Measurements from ENCODE around the gene PYGO2. TPM values are rescaled to one million over a fixed set of nuclear protein-coding genes. Genes with fewer than 3 reads are reported as not detected.

Gene PYGO2
- total and polyA plus RNA-seq, 8 donors: 26.6 to 42.9 (median 37.3) TPM

DNA sequence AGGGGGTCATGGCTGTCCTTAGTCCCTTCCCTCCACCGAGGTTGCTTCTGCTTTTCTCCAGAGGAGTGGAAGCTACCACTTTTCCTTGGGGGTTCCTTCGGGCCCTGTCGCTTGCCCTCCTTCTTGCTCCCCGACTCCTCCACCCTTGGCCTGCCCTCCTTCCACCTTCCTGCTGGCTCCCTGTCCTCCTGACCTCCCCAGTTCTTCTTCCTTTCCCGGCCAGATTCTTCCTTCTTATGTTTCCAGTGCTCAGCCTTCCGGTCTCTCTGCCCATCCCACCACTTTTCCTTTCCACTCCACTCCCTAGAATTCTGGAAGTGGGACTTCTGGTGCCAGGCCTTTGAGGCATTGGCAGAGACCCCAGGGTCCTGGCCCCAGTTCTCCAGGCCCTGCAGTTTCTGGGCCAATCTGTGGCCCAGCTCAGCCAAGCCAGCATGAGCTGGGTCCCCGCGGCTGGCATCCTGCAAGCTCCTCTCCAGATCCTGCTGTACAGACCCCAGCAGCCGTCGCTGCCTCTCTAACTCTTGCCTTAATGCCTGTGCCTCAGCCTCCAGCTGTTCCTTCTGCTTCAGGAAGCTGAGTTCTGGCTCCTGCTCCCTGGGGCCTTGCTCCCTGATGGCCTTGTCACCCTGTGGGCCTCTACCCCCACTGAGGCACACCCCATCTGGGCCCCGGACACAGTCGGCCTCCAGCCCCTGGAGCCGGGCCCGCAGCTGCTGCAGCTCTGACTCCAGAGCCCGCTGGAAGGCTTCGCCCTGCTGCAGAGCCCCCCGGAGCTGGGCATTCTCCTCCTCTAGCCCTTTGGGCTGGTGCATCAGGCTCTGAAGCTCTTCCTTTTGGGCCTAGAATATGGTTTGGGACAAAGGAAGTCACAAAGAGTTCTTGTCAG is 15.4 kb downstream of the PYGO2 start:
- peaks cover 0 to 52% of the 10 kb centered on the region in 2 donors for H3K36me3 ChIP-seq
- intact Hi-C loops (cut with DNase I): no loop called here
- H3K4me3 ChIP-seq: no peak overlapping the region
- no peak for ATAC-seq
- DNase-seq: no peak
- H3K9me3 ChIP-seq: no peaks in the 10 kb centered on the region
- no peaks in the 10 kb centered on the region for H3K27me3 ChIP-seq
- peaks cover 12 to 32% of the 10 kb centered on the region in 2 donors for H3K4me1 ChIP-seq
- no peak overlapping the region for H3K27ac ChIP-seq
- TF ChIP-seq CTCF (IDR thresholded peaks at IDR 0.05): no peak

GRCh38 chr1:154945160-154945961 is 16.2 kb downstream of the PYGO2 start:
- peaks cover 12 to 32% of the 10 kb centered on the region in 2 donors for H3K4me1 ChIP-seq
- peaks cover 0 to 43% of the 10 kb centered on the region in 2 donors for H3K36me3 ChIP-seq
- no peaks in the 10 kb centered on the region for H3K9me3 ChIP-seq
- no peaks in the 10 kb centered on the region for H3K27me3 ChIP-seq
- H3K27ac ChIP-seq: no peak overlapping the region
- no peak overlapping the region for H3K4me3 ChIP-seq
- DNase-seq (no peak), ATAC-seq (no peak)
- intact Hi-C loops (cut with DNase I): no loop called here
- no peak for TF ChIP-seq CTCF (IDR thresholded peaks at IDR 0.05)

DNA sequence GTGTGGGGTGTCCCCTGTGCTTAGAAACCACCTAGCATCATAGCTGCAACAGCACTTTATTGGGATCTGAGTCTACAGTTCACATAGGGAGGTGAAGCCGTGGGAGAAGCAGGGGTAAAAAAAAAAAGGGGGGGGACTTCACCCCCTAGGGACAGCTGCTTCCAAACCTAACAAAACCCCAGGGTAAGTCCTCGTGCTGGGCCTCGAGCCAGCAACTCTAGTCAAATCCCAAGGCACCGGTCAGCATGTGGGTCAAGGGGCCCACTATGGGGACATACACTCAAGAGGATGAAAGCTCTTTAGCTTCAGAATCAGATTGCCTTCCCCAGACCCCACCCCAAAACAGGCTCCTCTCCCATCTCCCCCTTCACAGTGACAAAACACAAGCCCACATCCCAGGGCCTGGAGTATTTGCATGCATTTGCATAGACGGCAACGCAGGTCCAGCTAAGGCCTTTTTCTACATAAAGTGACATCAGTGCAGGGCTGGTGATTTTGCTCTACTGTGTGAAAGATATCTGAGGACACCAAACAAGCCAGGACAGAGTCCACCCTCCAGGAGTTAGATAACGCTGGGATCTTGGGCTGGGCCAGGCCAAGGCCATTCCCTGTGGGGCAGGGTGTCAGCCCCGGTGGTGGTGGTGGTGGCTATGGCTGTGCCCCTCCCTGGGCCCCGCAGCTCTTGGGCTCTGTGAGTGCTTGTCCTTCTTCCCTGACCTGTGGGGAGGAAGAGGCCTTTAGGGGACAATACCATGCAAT is 17.0 kb downstream of the PYGO2 start:
- peaks cover 0 to 37% of the 10 kb centered on the region in 2 donors for H3K36me3 ChIP-seq
- ATAC-seq (no peak), DNase-seq (no peak)
- no peaks in the 10 kb centered on the region for H3K9me3 ChIP-seq
- H3K27me3 ChIP-seq: no peaks in the 10 kb centered on the region
- peak overlapping the region in 1 of 2 donors; percentile 28 for H3K27ac ChIP-seq
- H3K4me3 ChIP-seq: no peak overlapping the region
- peaks cover 12 to 32% of the 10 kb centered on the region in 2 donors for H3K4me1 ChIP-seq
- intact Hi-C loops (cut with DNase I): no loop called here
- TF ChIP-seq CTCF (IDR thresholded peaks at IDR 0.05): no peak

- DNase-seq: peak in 1 of 4 donors; percentile 48
- peak; percentile 61 for ATAC-seq
Measured at GRCh38 chr1:154943649-154944400, 17.8 kb downstream of the PYGO2 start.

More at GRCh38 chr1:154943649-154944400, 17.8 kb downstream of the PYGO2 start:
- TF ChIP-seq CTCF (IDR thresholded peaks at IDR 0.05): peak; percentile 58 to 74
- no peaks in the 10 kb centered on the region for H3K9me3 ChIP-seq
- peaks cover 12 to 32% of the 10 kb centered on the region in 2 donors for H3K4me1 ChIP-seq
- peaks cover 0 to 37% of the 10 kb centered on the region in 2 donors for H3K36me3 ChIP-seq
- intact Hi-C loops (cut with DNase I): no loop called here
- H3K27ac ChIP-seq: peak overlapping the region in 1 of 2 donors; percentile 28
- H3K4me3 ChIP-seq: no peak overlapping the region
- H3K27me3 ChIP-seq: no peaks in the 10 kb centered on the region

All from left lung (tissue), 10 donors.